Thyroid gland (tissue), 4 donors: ENCODE results near the gene FNDC3B.

Experiments used
- POLR2A ChIP-seq, 2 donors: fragments of 450-650 bp; IDR thresholded peaks; one replicate each; pipeline ENCODE4 v1.6.1; 2017; ENCODE audit warnings: antibody characterized with exemption in 2 of 2, mild to moderate bottlenecking in 2 of 2, moderate library complexity in 1 of 2
- TF ChIP-seq, protein P1 (sequence below), 6 experiments: fragments of 200-600 bp in 3 of 6; fragments of 450-650 bp in 3 of 6; sonication (generic) in 3 of 6; IDR thresholded peaks; one replicate each; pipeline ENCODE4 v1.5.1; 2016 to 2019; ENCODE audit warnings: antibody characterized with exemption in 6 of 6, mild to moderate bottlenecking in 2 of 6, inconsistent platforms in 1 of 6, moderate library complexity in 1 of 6

DNA sequence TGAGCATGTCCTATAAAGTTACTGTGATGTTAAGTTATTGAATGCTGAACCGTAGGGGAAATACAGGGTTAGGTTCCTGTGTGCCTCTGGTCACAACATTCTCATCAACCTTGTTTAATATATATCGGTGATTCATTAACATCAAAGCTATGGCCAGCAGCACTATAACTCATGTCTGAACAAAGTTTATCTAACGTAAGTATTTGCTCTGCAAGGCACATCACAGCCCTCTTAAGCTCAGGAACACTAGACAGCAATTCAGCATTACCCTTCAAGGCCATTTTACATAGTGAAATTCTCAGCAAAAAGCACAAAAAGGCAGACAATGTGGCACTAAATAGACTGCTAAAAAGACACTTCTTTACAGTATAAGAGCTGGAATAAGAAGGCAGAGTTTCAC, 48.2 kb upstream of the FNDC3B start:
- TF ChIP-seq, protein P1, sequence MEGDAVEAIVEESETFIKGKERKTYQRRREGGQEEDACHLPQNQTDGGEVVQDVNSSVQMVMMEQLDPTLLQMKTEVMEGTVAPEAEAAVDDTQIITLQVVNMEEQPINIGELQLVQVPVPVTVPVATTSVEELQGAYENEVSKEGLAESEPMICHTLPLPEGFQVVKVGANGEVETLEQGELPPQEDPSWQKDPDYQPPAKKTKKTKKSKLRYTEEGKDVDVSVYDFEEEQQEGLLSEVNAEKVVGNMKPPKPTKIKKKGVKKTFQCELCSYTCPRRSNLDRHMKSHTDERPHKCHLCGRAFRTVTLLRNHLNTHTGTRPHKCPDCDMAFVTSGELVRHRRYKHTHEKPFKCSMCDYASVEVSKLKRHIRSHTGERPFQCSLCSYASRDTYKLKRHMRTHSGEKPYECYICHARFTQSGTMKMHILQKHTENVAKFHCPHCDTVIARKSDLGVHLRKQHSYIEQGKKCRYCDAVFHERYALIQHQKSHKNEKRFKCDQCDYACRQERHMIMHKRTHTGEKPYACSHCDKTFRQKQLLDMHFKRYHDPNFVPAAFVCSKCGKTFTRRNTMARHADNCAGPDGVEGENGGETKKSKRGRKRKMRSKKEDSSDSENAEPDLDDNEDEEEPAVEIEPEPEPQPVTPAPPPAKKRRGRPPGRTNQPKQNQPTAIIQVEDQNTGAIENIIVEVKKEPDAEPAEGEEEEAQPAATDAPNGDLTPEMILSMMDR (IDR thresholded peaks at IDR 0.05), result no peak
- TF ChIP-seq POLR2A (IDR thresholded peaks at IDR 0.05), result no peak
